ENCODE measurements around the gene TMED8. TPM values are rescaled to one million over a fixed set of nuclear protein-coding genes. Genes with fewer than 3 reads are reported as not detected.

The TMED8 gene
- total RNA-seq, 1 experiment from 2014 or later: 7.6 TPM

Other genes starting within 250 kb of the TMED8 start
- gene ZDHHC22, start 235.3 kb downstream of the TMED8 start, total RNA-seq (2014; rRNA removed; shearing (Covaris generic)): 0.03 TPM in 1 of 2 replicates, not detected in the other
- 0.66 TPM in 1 of 2 replicates, not detected in the other for gene TMEM63C, start 195.3 kb downstream of the TMED8 start, total RNA-seq (2014; rRNA removed; shearing (Covaris generic))
- not detected in 2 replicates for gene NGB, start 105.9 kb downstream of the TMED8 start, total RNA-seq (2014; rRNA removed; shearing (Covaris generic))
- 7.1 and 7.7 TPM in 2 replicates for gene POMT2, start 56.2 kb downstream of the TMED8 start, total RNA-seq (2014; rRNA removed; shearing (Covaris generic))
- gene GSTZ1, start 56.1 kb downstream of the TMED8 start, total RNA-seq (2014; rRNA removed; shearing (Covaris generic)): 11.1 and 18.6 TPM in 2 replicates
- gene SAMD15, start 285 bp upstream of the TMED8 start, total RNA-seq (2014; rRNA removed; shearing (Covaris generic)): 0.19 and 0.82 TPM in 2 replicates
- gene NOXRED1, start 46.4 kb upstream of the TMED8 start, total RNA-seq (2014; rRNA removed; shearing (Covaris generic)): not detected in 2 replicates
- gene VIPAS39, start 80.5 kb upstream of the TMED8 start, total RNA-seq (2014; rRNA removed; shearing (Covaris generic)): 12.7 and 14.3 TPM in 2 replicates
- gene AHSA1, start 81.0 kb upstream of the TMED8 start, total RNA-seq (2014; rRNA removed; shearing (Covaris generic)): 145 and 177 TPM in 2 replicates
- gene ISM2, start 121.7 kb upstream of the TMED8 start, total RNA-seq (2014; rRNA removed; shearing (Covaris generic)): not detected in 2 replicates
- 16.4 and 22.1 TPM in 2 replicates for gene SPTLC2, start 239.5 kb upstream of the TMED8 start, total RNA-seq (2014; rRNA removed; shearing (Covaris generic))